ENCODE measurements around the gene RAB5IF.
"Not testable (repeated sequence)": the region's sequence is repeated elsewhere in the genome, so short reads cannot be mapped to it uniquely, and the experiment has no call there.

Gene RAB5IF, protein sequence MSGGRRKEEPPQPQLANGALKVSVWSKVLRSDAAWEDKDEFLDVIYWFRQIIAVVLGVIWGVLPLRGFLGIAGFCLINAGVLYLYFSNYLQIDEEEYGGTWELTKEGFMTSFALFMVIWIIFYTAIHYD

DNA sequence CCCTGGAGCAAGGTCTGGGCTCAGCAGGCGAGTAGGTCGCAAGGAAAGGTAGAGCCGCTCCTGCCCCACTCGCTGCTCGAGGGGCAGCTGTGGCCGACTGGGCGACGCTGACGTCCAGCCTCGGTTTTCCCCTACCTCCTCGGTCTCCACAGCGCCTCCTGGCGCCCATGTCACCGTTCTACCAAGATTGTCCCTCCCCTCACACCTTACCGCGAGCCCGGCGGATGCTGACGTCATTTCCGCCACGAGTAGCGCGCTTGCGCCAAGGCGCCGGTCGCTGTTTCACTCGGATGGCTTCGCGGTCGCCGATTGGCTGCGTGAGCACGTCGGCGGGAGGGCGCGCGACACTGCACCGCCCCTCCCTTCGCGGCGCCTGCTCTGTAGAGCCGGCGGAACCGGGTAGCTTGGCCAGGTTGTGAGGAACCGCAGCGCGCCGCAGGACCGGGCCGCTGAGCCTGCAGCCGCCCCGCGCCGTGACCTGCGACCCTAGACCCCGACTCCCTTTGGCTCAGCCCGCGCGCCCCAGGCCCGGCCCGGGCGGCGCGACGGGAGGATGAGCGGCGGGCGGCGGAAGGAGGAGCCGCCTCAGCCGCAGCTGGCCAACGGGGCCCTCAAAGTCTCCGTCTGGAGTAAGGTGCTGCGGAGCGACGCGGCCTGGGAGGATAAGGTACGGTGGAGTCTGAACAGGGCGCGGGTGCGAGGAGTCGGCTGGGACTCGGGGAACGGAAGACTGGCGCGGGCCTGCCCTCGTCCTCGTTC, at the start of gene RAB5IF:
Gene RAB5IF (plus strand): TSS at position 381 of the 759 bp plus-strand sequence. CDS start 173 bp downstream, at position 554.
- peak; percentile 96 to 99 for DNase-seq (ENCODE audit: extremely low read depth in 1 of 2, low read depth in 1 of 2)

- DNase-seq (ENCODE audit: extremely low read depth in 1 of 2, low read depth in 1 of 2), result no peak
Measured at GRCh38 chr20:36562724-36563123, 42.9 kb upstream of the RAB5IF start.

GRCh38 chr20:36563374-36563773, 42.2 kb upstream of the RAB5IF start:
- DNase-seq (ENCODE audit: extremely low read depth in 1 of 2, low read depth in 1 of 2), result no peak

DNA sequence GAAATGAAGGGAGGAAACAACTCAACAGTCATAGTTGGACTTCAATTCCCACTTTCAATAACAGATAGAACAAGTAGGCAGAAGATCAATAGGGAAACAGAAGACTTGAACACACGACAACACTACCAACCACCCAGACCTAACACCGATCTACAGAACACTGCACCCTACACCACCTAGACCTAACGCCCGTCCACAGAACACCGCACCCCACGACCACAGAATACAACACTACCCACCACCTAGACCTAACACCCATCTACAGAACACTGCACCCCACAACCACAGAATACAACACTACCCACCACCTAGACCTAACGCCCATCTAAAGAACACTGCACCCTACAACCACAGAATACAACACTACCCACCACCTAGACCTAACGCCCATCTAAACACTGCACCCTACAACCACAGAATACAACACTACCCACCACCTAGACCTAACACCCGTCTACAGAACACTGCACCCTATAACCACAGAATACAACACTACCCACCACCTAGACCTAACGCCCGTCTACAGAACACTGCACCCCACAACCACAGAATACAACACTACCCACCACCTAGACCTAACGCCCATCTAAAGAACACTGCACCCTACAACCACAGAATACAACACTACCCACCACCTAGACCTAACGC, 41.4 kb upstream of the RAB5IF start:
- not testable (repeated sequence) for DNase-seq (ENCODE audit: extremely low read depth in 1 of 2, low read depth in 1 of 2)

DNA sequence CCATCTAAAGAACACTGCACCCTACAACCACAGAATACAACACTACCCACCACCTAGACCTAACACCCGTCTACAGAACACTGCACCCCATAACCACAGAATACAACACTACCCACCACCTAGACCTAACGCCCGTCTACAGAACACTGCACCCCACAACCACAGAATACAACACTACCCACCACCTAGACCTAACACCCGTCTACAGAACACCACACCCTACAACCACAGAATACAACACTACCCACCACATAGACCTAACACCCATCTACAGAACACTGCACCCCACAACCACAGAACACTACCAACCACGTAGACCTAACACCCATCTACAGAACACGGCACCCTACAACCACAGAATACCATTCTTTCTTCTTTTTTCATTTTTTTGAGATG, 40.9 kb upstream of the RAB5IF start:
- not testable (repeated sequence) for DNase-seq (ENCODE audit: extremely low read depth in 1 of 2, low read depth in 1 of 2)

- no peak for DNase-seq (ENCODE audit: extremely low read depth in 1 of 2, low read depth in 1 of 2)
Measured at GRCh38 chr20:36565520-36565919, 40.1 kb upstream of the RAB5IF start.

DNA sequence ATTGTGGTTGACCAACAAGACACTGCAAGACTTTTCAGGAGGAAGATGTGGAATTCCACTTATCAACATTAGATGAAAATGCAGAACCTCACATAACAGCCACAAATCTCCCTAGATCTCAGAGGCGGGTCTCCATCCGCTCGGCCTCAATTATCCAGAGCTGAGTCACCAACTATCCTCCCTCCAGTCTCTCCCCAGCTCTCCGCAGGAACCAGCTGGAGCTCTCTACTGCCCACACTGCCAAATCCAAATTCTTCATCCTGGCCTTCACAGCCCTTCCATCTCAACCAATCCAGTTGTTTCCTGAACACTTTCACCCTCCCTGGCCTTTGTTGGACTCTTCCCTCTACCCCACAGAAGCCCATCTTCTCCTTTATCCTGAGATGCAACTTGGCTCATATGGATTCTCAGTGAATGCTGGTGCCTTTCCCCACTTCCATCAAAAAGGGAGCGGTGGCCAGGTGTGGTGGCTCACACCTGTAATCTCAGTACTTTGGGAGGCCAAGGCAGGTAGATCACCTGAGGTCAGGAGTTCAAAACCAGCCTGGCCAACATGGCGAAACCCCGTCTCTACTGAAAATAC, 35.6 kb upstream of the RAB5IF start:
- no peak for DNase-seq (ENCODE audit: extremely low read depth in 1 of 2, low read depth in 1 of 2)

- no peak for DNase-seq (ENCODE audit: extremely low read depth in 1 of 2, low read depth in 1 of 2)
Measured at GRCh38 chr20:36571564-36572504, 33.7 kb upstream of the RAB5IF start.

DNA sequence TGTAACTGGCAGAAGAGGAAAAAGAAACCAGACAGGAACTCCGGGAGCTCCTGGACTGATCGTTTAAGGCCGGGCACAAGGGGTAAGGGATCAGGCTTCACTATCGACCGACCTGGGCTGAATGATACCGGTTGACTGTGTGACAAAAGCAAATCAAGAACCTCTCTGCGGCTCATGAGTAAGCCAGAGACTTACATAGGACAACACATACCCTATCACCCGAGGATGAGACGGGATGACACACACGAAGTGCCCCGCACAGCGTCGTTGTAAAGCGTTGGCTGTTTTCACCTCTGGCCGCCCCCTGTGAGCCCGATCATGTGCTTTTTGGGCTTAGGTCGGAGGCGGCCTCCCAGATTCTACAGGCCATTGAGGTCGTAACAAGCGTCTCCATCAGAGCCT, 32.9 kb upstream of the RAB5IF start:
- peak; percentile 42 to 53 for DNase-seq (ENCODE audit: extremely low read depth in 1 of 2, low read depth in 1 of 2)

- peak; percentile 79 to 85 for DNase-seq (ENCODE audit: extremely low read depth in 1 of 2, low read depth in 1 of 2)
Measured at GRCh38 chr20:36573103-36573797, 32.3 kb upstream of the RAB5IF start, which contains the start of gene TGIF2. Gene TGIF2 (plus strand): TSS chr20:36573597. CDS start chr20:36578775, 5,178 bp downstream.

GRCh38 chr20:36573798-36574365, 31.7 kb upstream of the RAB5IF start:
- peak in 1 of 2 donors; percentile 29 for DNase-seq (ENCODE audit: extremely low read depth in 1 of 2, low read depth in 1 of 2)

- peak in 1 of 2 donors; percentile 25 for DNase-seq (ENCODE audit: extremely low read depth in 1 of 2, low read depth in 1 of 2)
Measured at GRCh38 chr20:36574366-36575135, 31.0 kb upstream of the RAB5IF start.

DNA sequence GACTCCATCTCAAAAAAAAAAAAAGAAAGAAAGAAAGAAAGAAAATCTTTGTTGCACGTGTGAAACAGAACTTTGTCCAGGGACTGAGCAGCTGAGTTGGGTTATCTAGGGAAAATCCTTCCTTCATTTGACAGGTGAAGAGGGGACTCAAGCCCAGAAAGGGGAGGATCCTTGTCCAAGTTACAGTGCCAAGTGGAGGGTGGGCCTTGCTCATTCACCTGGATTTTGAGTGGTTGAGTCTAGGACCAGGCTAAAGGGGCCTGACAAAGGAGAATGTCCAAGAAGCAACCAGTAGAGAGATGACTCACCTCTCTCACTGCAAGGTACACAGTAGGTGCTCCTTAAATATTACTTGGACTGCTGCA, 29.5 kb upstream of the RAB5IF start:
- DNase-seq (ENCODE audit: extremely low read depth in 1 of 2, low read depth in 1 of 2), result no peak

DNA sequence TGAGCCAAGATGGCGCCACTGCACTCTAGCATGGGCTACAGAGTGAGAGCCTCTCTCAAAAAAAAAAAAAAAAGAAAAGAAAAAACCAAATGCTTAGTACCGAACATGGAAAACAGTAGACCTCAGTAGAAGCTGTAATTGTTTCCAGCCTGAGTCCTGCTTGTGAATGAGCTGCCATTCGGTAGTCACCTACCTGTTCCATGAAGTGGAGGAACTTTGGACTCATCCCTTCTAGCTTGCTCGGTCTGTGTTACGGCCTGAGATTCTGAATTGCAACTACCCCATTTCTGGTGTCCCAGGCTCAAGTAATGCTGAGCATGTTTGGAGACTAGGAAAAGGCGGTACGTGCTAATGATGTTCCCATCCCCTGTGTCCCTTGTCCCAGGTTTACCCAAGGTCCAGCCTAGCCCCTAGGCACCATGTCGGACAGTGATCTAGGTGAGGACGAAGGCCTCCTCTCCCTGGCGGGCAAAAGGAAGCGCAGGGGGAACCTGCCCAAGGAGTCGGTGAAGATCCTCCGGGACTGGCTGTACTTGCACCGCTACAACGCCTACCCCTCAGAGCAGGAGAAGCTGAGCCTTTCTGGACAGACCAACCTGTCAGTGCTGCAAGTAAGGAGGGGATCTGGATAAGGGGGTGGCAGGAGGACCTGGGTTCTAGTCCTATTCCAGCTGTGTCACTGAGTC, 27.1 kb upstream of the RAB5IF start:
- no peak for DNase-seq (ENCODE audit: extremely low read depth in 1 of 2, low read depth in 1 of 2)

DNA sequence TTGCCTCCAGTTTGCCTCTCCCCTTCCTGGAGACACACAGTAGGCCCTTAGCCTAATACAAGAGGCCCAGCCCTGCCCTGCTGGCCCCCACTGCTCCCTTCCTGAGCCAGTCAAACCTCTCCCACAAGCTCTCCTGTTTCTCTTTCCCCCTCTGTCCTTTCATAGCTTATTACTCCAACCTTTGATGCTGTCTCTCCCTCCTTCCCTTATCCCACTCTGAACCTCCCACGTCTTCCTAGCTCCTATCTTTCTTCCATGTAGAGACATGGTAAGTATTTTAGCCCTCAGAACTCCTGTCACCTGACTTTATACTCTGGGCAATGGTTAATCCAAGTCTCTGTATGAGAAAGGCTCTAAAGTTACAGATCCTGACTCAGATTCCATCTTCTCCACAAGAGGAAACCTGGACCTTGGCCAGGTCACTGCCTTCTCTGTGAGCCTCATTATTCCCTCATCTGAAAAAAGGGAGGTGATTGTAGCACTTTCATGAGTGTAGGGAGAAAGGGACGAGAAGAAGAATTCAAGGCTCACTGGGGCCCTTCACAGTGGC, 25.5 kb upstream of the RAB5IF start:
- no peak for DNase-seq (ENCODE audit: extremely low read depth in 1 of 2, low read depth in 1 of 2)

GRCh38 chr20:36582322-36582721, 23.3 kb upstream of the RAB5IF start:
- no peak for DNase-seq (ENCODE audit: extremely low read depth in 1 of 2, low read depth in 1 of 2)

DNA sequence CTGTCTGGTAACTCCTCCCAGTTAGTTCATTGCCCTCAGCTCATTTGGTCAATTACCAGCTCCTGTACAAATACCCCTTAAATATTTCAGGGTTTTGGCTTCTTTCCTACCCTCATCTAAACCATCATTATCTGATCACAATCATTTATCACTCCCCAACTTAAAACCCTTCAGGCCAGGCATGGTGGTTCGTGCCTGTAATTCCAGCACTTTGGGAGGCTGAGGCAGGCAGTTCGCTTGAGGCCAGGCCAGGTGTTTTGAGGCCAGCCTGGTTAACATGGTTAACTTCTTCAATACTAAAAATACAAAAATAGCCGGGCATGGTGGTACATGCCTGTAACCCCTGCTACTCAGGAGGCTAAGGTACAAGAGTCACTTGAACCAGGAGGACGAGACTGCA, 22.8 kb upstream of the RAB5IF start:
- DNase-seq (ENCODE audit: extremely low read depth in 1 of 2, low read depth in 1 of 2), result no peak

- no peak for DNase-seq (ENCODE audit: extremely low read depth in 1 of 2, low read depth in 1 of 2)
Measured at GRCh38 chr20:36584018-36584481, 21.5 kb upstream of the RAB5IF start.
